K562 (cell line): ENCODE results near the gene IL1RAPL2. TPM values are rescaled to one million over a fixed set of nuclear protein-coding genes. Genes with fewer than 3 reads are reported as not detected.

Source experiments
- ATAC-seq: fragments of 200-7000 bp; cut with Tn5 transposase; 3 replicates; pipeline ENCODE4 v1.9.1; 2020; ENCODE audit warnings: moderate library complexity
- BruUV-seq: library from RNA; stranded (reverse); fragments of 400-500 nt; replicated peaks from 2 replicates; lab custom pipeline; 2021; lab: Mats Ljungman, UMichigan
- CTCF ChIA-PET: fragments of 300-600 bp; formaldehyde crosslinking; extraction: SDS; loops from one replicate; lab custom pipeline; 2021; ENCODE audit warnings: low intra/inter-chr PET ratio; lab: Yijun Ruan, JAX
- POLR2A ChIA-PET: fragments of 300-600, 350-650 bp; sonication (Branson Sonifier 250); formaldehyde crosslinking; extraction: SDS; loops from one replicate; lab custom pipeline; 2021; ENCODE audit warnings: antibody characterized with exemption, inconsistent platforms; lab: Yijun Ruan, JAX
- DNase-seq, 4 experiments: peaks; one replicate each; pipeline versions ENCODE4 v3.0.0 to v3.0.0-alpha.2; 2011 to 2018; ENCODE audit warnings: low spot score in 3 of 4, mixed read lengths in 3 of 4; ENCODE audit errors: extremely low read depth in 1 of 4
- FAIRE-seq: peaks from 2 replicates; lab custom pipeline; 2011; peaks lifted over from hg19 to GRCh38; lab: Jason Lieb, UNC
- H2AFZ ChIP-seq: 2 replicates; pipeline ENCODE4 v1.6.0; 2011; ENCODE audit warnings: low read depth, low read length, control low read depth, inconsistent platforms
- H3K27ac ChIP-seq: fragments of 200-600 bp; 3 replicates; pipeline ENCODE4 v1.8.0; 2011; ENCODE audit warnings: low read depth, mild to moderate bottlenecking, control low read depth, inconsistent platforms, low read length, moderate library complexity, mixed read lengths; ENCODE audit errors: extremely low read depth
- H3K27me3 ChIP-seq, 2 experiments: fragments of 300-600 bp in 1 of 2; 2 replicates in 1 of 2; 3 replicates in 1 of 2; pipeline versions ENCODE4 v1.6.0 to v1.8.0; 2011; ENCODE audit warnings: inconsistent platforms in 2 of 2, low read length in 2 of 2, mild to moderate bottlenecking in 1 of 2, mixed read lengths in 1 of 2, moderate library complexity in 1 of 2; ENCODE audit not compliant: control insufficient read depth in 2 of 2, insufficient read depth in 2 of 2
- H3K36me3 ChIP-seq: fragments of 300-600 bp; 3 replicates; pipeline ENCODE4 v1.8.0; 2011; ENCODE audit warnings: mild to moderate bottlenecking, low read length, inconsistent platforms; ENCODE audit not compliant: control insufficient read depth, insufficient read depth
- H3K4me1 ChIP-seq, 2 experiments: fragments of 200-600 bp in 1 of 2; replicated peaks in 1 of 2; 2 replicates in 1 of 2; 3 replicates in 1 of 2; pipeline versions ENCODE4 v1.5.1 to v1.8.0; 2011; ENCODE audit warnings: inconsistent platforms in 2 of 2, low read length in 2 of 2, mild to moderate bottlenecking in 1 of 2, mixed read lengths in 1 of 2, moderate library complexity in 1 of 2; ENCODE audit not compliant: control insufficient read depth in 2 of 2, insufficient read depth in 2 of 2
- H3K4me2 ChIP-seq: 2 replicates; pipeline ENCODE4 v1.6.1; 2011; ENCODE audit warnings: low read length, control low read depth, inconsistent platforms, mixed read lengths; ENCODE audit not compliant: insufficient read depth
- H3K4me3 ChIP-seq: fragments of 200-600 bp; sonication (generic), shearing (Covaris generic); 2 replicates; pipeline ENCODE4 v1.5.1; 2016; ENCODE audit warnings: control low read depth, inconsistent platforms
- H3K79me2 ChIP-seq: fragments of 200-600 bp; 3 replicates; pipeline ENCODE4 v1.8.0; 2011; ENCODE audit warnings: low read length, inconsistent platforms; ENCODE audit not compliant: control insufficient read depth, insufficient read depth
- H3K9ac ChIP-seq, 2 experiments: 2 replicates each; pipeline versions ENCODE4 v1.6.0 to v1.6.1; 2011; ENCODE audit warnings: low read depth in 2 of 2, low read length in 2 of 2, control low read depth in 1 of 2, inconsistent platforms in 1 of 2, mild to moderate bottlenecking in 1 of 2, mixed read lengths in 1 of 2; ENCODE audit not compliant: insufficient read depth in 1 of 2
- H3K9me1 ChIP-seq: one replicate; pipeline ENCODE4 v1.6.0; 2011; ENCODE audit warnings: inconsistent platforms, mild to moderate bottlenecking, low read length, moderate library complexity; ENCODE audit not compliant: control insufficient read depth, insufficient read depth
- H3K9me3 ChIP-seq: replicated peaks from 2 replicates; pipeline ENCODE4 v1.5.1; 2011; ENCODE audit warnings: low read depth, low read length, inconsistent platforms; ENCODE audit not compliant: control insufficient read depth, insufficient read depth
- H4K20me1 ChIP-seq: replicated peaks from 2 replicates; pipeline ENCODE4 v1.6.1; 2011; ENCODE audit warnings: low read length, inconsistent platforms, mixed read lengths; ENCODE audit not compliant: control insufficient read depth, insufficient read depth
- BCL6 ChIP-seq: fragments of 250-450 bp; sonication (Bioruptor Pico); IDR thresholded peaks from 2 replicates; pipeline ENCODE4 v1.4.0; 2020
- IFI16 ChIP-seq: fragments of 250-450 bp; sonication (Bioruptor Pico); IDR thresholded peaks from 2 replicates; pipeline ENCODE4 v2.1.2; 2022; ENCODE audit warnings: mild to moderate bottlenecking, inconsistent platforms
- MECOM ChIP-seq: fragments of 250-450 bp; sonication (Bioruptor Pico); IDR thresholded peaks from 2 replicates; pipeline ENCODE4 v1.8.0; 2022; ENCODE audit warnings: inconsistent platforms
- NR2C2 ChIP-seq, 2 experiments: fragments of 200-800 bp in 1 of 2; sonication (Bioruptor generic) in 1 of 2; sonication (generic) in 1 of 2; formaldehyde crosslinking in 1 of 2; IDR thresholded peaks; 2 replicates each; pipeline versions ENCODE4 v1.6.1 to v1.8.0; 2016 to 2022; ENCODE audit warnings: mild to moderate bottlenecking in 1 of 2, missing compliant biosample characterization in 1 of 2, missing genetic modification characterization in 1 of 2, missing genetic modification reagents in 1 of 2
- SMAD2 ChIP-seq: fragments of 150-350 bp; IDR thresholded peaks from 2 replicates; pipeline ENCODE4 v1.6.1; 2014; ENCODE audit warnings: low read depth, mild to moderate bottlenecking, low read length
- SREBF1 ChIP-seq: fragments of 150-350 bp; IDR thresholded peaks from 2 replicates; pipeline ENCODE4 v1.6.1; 2014; ENCODE audit warnings: antibody characterized with exemption, low read depth, low read length, borderline replicate concordance
- ZNF354B ChIP-seq: fragments of 250-450 bp; sonication (Bioruptor Pico); IDR thresholded peaks from 2 replicates; pipeline ENCODE4 v1.4.0; 2020
- ZNF444 ChIP-seq: fragments of 250-450 bp; sonication (Bioruptor Pico); IDR thresholded peaks from 2 replicates; pipeline ENCODE4 v1.4.0; 2020; ENCODE audit warnings: mild to moderate bottlenecking, moderate library complexity
- ZNF699 ChIP-seq: fragments of 250-450 bp; sonication (Bioruptor Pico); IDR thresholded peaks from 2 replicates; pipeline ENCODE4 v1.8.0; 2021; ENCODE audit warnings: mild to moderate bottlenecking, moderate library complexity; ENCODE audit not compliant: insufficient replicate concordance
- WGBS: fragments of 100-300 bp; shearing (Covaris generic); methylation state at CpG from one replicate; pipeline ENCODE4 v1.1.6; 2016; ENCODE audit warnings: low coverage, mixed read lengths; ENCODE audit not compliant: insufficient coverage; ENCODE audit errors: missing lambda C conversion rate; 5-methylcytosine and 5-hydroxymethylcytosine counted together
- in situ Hi-C: fragments of 300-500 bp; cut with MboI; formaldehyde crosslinking; loops from 4 replicates; pipeline ENCODE4 v1.15.0; 2018; ENCODE audit warnings: inconsistent platforms, mixed read lengths
- intact Hi-C: fragments of 100-400 bp; cut with micrococcal nuclease; formaldehyde crosslinking; loops from 2 replicates; pipeline ENCODE4 v1.14.2; 2022
- polyA plus RNA-seq, 8 experiments: library from polyadenylated mRNA; depleted of rRNA in 4 of 8; stranded (reverse) in 5 of 8; unstranded in 3 of 8; fragments of >200 nt; fragmentation: Nextera tagmentation in 2 of 8; fragmentation: Illumina TruSeq in 1 of 8; extraction: Ambion mirVana in 2 of 8; extraction: Trizol in 1 of 8; gene quantifications; 2 replicates each; pipeline versions ENCODE4 v1.2.1 to v1.2.3, GENCODE V29; 2011 to 2014; ENCODE audit warnings: inconsistent platforms in 1 of 8, missing spikeins in 1 of 8
- total RNA-seq, 7 experiments: library from RNA; depleted of rRNA in 6 of 7; stranded (reverse); fragments of >200 nt in 6 of 7; fragmentation: Illumina TruSeq in 2 of 7; extraction: Trizol in 2 of 7; gene quantifications; 2 replicates each; pipeline versions ENCODE4 v1.2.1 to v1.2.3, GENCODE V29; 2011 to 2021; ENCODE audit warnings: low replicate concordance in 1 of 7

Gene IL1RAPL2
- total and polyA plus RNA-seq, 9 of the 15 experiments (the other 6 are each of a cell fraction or from before 2014, with no cell fraction given) = not detected

DNA sequence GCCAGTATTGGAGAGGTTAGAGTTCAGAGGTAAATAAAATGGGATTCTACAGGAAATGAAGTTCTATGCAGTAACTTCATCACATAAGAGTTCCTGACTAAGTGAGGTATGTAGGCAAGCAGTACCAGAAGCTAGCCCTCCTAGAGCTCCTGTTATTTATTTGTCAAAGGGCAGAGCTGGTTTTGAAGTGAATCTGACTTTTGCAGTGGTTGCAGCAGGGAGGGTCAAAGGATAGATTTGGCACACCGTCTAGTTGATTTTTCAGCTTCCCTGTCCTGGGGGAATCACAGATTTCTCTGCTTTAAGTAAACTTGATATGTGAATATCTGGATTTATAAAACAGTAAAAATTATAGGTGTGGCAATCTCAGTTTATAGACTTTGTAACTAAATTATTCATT lies 130.7 kb downstream of the IL1RAPL2 start:
- Histone ChIP-seq H3K9me1 (no peaks in the 10 kb centered on the region), H3K79me2 (no peaks in the 10 kb centered on the region), H2AFZ (no peak overlapping the region), H3K27me3 (no peaks in the 10 kb centered on the region), H4K20me1 (no peaks in the 10 kb centered on the region), H3K27ac (no peak overlapping the region), H3K9ac (no peak overlapping the region), H3K36me3 (no peaks in the 10 kb centered on the region), H3K9me3 (no peaks in the 10 kb centered on the region), H3K4me3 (no peak overlapping the region), H3K4me1 (no peaks in the 10 kb centered on the region), H3K4me2 (no peak overlapping the region)
- in situ Hi-C loops (no loop called here), intact Hi-C loops (no loop called here)
- ATAC-seq (no peak), DNase-seq (no peak), FAIRE-seq (no peak)
- BruUV-seq = no TSS peak
- ChIA-PET CTCF (no interaction called here), POLR2A (no interaction called here)
- TF ChIP-seq ZNF699 (CRISPR knock-in tag) = no peak
- TF ChIP-seq ZNF354B (CRISPR knock-in tag) = no peak
- 0% methylated on average over 1 of the region's 1 CpG for WGBS

- H3K27me3 ChIP-seq = no peaks in the 10 kb centered on the region
- no peaks in the 10 kb centered on the region for H3K79me2 ChIP-seq
- no peak overlapping the region for H3K4me3 ChIP-seq
- ATAC-seq (no peak), DNase-seq (no peak), FAIRE-seq (no peak)
- no peaks in the 10 kb centered on the region for H3K4me1 ChIP-seq
- no peak overlapping the region for H3K27ac ChIP-seq
- no peak overlapping the region for H3K9ac ChIP-seq
- intact Hi-C loops = no loop called here
- no TSS peak for BruUV-seq
- H3K9me1 ChIP-seq = no peaks in the 10 kb centered on the region
- H2AFZ ChIP-seq = no peak overlapping the region
- ChIA-PET POLR2A (no interaction called here), CTCF (no interaction called here)
- no peak overlapping the region for H3K4me2 ChIP-seq
- H4K20me1 ChIP-seq = no peaks in the 10 kb centered on the region
- H3K9me3 ChIP-seq = no peaks in the 10 kb centered on the region
- TF ChIP-seq BCL6 (no peak), SMAD2 (no peak), MECOM (no peak), SREBF1 (no peak), ZNF444 (CRISPR knock-in tag) (no peak), IFI16 (no peak), NR2C2 (CRISPR knock-in tag; IDR thresholded peaks at IDR 0.05) (no peak), NR2C2 (tag; IDR thresholded peaks at IDR 0.05) (no peak)
- no peaks in the 10 kb centered on the region for H3K36me3 ChIP-seq
- in situ Hi-C loops = no loop called here
These were observed 131.3 kb downstream of the IL1RAPL2 start for GRCh38 chrX:104697294-104697693.
